Coronary artery (tissue), 2 donors: ENCODE measurements around the gene SHC2.
A peak's percentile ranks its signal among the peaks of the same experiment; 100 is the strongest.

Experiments used
- DNase-seq: peaks from one replicate; pipeline ENCODE4 v3.0.0-alpha.2; 2017; ENCODE audit warnings: low spot score
- H3K27ac ChIP-seq, 2 donors: fragments of 200-600 bp; sonication (generic); one replicate each; pipeline ENCODE4 v1.5.1; 2016 to 2019
- H3K4me3 ChIP-seq: fragments of 200-600 bp; sonication (generic); 2 replicates; pipeline ENCODE4 v1.5.1; 2016; ENCODE audit warnings: mild to moderate bottlenecking, moderate library complexity
- CTCF ChIP-seq: fragments of 200-600 bp; sonication (generic); IDR thresholded peaks from one replicate; pipeline ENCODE4 v1.5.1; 2019; ENCODE audit warnings: antibody characterized with exemption

The SHC2 gene

GRCh38 chr19:410243-410781, 50.5 kb downstream of the SHC2 start:
- H3K27ac ChIP-seq = no peak overlapping the region
- H3K4me3 ChIP-seq = no peak overlapping the region
- no peak for DNase-seq
- no peak for TF ChIP-seq CTCF

- TF ChIP-seq CTCF = no peak
- no peak for DNase-seq
- Histone ChIP-seq H3K27ac (no peak overlapping the region), H3K4me3 (peak overlapping the region; percentile 77)
Observed at GRCh38 chr19:409516-410242, 51.2 kb downstream of the SHC2 start.

GRCh38 chr19:408902-409515, 51.8 kb downstream of the SHC2 start, which contains the start of gene C2CD4C:
Gene C2CD4C (minus strand): TSS chr19:409147. CDS start chr19:408361, 786 bp downstream.
- TF ChIP-seq CTCF = no peak
- H3K4me3 ChIP-seq = peak within 1 kb of the TSS; percentile 77
- no peak within 1 kb of the TSS for H3K27ac ChIP-seq
- DNase-seq = no peak

GRCh38 chr19:408441-408901, 52.4 kb downstream of the SHC2 start:
- no peak overlapping the region for H3K27ac ChIP-seq
- peak overlapping the region; percentile 77 for H3K4me3 ChIP-seq
- no peak for DNase-seq
- no peak for TF ChIP-seq CTCF

GRCh38 chr19:407511-408440, 53.1 kb downstream of the SHC2 start:
- no peak overlapping the region for H3K27ac ChIP-seq
- no peak for DNase-seq
- TF ChIP-seq CTCF = no peak
- H3K4me3 ChIP-seq = peak overlapping the region; percentile 77

- DNase-seq = no peak
- Histone ChIP-seq H3K4me3 (no peak overlapping the region), H3K27ac (no peak overlapping the region)
- TF ChIP-seq CTCF = no peak
Observed at GRCh38 chr19:406971-407510, 53.8 kb downstream of the SHC2 start.
